Measurements from ENCODE around the gene C6orf58.

C6orf58 gene

GRCh38 chr6:127576874-127577273 is at the start of gene C6orf58:
Gene C6orf58 (plus strand): TSS chr6:127577174. CDS start chr6:127577186, 12 bp downstream.
- no peak for DNase-seq

- DNase-seq: no peak
Observed at GRCh38 chr6:127533011-127533410, 44.0 kb upstream of the C6orf58 start.

DNA sequence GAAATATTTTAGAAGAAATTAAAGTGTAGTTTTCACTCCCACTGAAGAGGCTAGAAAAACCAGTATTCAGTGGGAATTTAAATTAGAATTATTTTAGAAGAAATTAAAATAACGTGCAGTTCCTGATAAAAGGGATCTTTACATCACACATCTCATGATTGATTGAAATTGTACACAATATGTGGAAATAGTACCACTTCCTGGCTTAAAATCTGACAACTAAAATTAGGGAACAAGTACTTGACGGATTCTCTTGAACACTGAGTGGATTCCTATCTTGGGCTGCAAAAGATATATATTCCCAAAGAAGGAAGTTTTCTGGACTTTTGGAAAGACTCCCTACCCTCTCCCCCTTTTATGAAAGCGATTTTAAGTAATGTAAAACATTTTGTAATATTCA is 43.2 kb upstream of the C6orf58 start:
- no peak for DNase-seq

GRCh38 chr6:127538750-127539264 is 38.2 kb upstream of the C6orf58 start:
- no peak for DNase-seq

DNA sequence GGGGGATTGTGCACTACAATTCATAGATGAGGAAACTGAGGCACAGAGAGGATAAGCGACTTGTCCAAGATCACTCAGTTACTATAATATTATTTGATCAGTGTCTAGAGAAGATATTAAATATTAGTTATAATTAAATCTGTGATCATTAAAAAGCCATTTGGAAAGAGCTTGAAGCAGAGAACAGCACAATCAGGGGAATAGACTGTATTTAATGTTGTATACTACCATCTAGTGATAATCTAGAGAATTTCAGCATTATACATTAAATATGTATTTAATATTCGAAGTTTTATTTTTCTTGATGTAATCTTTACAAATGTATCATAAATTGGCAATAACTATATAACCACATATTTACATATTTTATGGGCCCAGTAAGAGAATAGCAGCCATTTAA is 37.7 kb upstream of the C6orf58 start:
- no peak for DNase-seq

GRCh38 chr6:127547215-127547614 is 29.8 kb upstream of the C6orf58 start:
- no peak for DNase-seq

DNA sequence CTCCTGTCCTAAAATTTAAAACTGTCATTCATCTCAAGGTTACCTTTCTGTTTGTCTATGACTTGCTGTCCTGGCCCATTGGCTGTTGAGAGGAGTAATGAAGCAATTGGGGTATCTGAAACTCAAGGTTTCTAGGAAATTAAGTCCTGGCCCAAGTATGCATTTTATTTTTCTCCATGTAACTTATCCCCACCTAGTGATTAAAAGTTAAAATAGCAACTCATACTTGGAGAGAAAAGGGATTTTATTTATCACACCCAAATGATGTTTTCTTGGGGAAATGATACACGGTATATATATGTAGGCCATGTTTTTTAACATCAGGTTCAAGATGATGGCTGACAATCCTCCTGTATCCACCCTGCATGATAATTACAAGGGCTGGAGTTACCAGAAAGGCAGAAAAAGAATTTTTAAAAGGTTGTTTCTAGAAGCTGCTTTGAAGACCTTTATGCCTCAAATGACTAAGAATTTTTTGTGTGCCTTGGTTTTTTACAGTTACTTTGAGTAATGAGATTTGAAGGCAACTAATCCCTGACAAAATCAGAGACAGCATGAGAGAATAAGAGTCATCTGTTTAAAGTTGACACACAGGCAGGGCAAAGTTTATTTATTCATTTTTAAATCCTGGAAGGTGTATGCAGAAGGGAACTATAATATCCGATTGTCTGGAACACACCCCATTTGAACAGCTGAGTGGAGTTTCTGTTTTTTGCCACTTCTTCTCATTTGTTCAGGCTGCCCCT is 28.9 kb upstream of the C6orf58 start:
- DNase-seq: no peak

- no peak for DNase-seq
Observed at GRCh38 chr6:127550403-127550802, 26.6 kb upstream of the C6orf58 start.

DNA sequence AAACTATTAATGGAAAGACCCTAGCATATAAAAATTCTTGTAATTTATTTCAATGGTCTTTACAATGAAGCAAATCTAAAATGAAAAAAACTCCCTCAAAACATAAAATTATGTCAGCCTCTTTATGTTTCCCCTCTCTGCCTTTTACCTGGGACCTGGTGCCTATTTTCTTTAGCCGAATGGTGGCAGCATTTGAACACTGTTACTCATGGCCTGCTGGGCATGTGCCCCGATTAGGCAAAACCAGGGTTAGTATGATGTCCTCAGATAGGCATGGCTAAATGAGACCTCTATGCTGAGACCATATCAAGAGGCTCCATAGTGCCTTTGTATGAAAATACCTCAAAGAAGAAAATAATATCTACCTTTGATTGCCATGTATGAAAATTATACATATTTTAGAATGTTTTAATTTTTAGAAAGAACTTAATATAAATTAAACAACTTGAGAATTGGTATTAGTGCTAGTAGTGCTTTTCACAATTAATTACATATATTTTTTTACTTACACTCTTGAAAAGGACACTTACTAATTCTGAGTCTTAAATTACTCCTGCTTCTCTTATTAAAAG is 22.5 kb upstream of the C6orf58 start:
- no peak for DNase-seq

- no peak for DNase-seq
Observed at GRCh38 chr6:127561660-127562059, 15.3 kb upstream of the C6orf58 start.

DNA sequence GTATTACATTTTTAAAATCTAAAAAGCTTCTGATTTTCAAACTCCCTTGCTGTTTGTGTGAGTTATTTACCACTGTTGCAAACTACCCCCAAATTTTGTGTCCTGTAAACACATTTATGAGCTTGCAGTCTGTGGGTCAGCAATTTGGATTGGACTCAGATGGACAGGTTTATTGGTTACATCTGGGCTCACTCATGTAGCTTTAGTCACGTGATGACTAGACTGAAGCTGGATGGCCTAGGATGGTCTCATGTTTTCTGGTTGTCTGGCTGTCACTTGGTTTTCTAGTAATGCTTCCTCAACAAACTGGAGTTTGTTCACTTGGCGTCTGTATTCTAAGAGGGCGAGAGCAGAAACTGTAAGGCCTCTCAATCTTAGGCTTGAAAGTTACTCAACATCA is 12.2 kb upstream of the C6orf58 start:
- DNase-seq: no peak

- no peak for DNase-seq
Observed at GRCh38 chr6:127566119-127566518, 10.9 kb upstream of the C6orf58 start.

DNA sequence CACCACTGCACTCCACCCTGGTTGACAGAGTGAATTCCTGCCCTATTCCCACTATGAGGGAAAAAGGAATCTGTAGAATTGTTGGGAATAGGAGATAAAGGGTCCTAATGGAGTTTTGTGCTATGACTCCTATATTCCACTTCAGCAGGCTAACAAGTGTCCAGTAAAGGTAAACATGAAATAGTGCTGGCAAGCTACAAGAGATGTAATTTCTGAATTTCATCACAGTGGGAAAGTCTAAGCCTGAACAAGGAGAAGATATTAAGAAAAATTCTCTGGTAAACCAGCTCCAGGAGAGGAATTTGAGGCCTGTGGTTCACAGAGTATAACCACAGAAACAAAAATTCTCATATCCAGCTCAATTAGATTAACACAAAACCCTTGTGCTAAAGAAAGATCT is 10.3 kb upstream of the C6orf58 start:
- DNase-seq: no peak

- DNase-seq: no peak
Observed at GRCh38 chr6:127567476-127567875, 9.5 kb upstream of the C6orf58 start.

DNA sequence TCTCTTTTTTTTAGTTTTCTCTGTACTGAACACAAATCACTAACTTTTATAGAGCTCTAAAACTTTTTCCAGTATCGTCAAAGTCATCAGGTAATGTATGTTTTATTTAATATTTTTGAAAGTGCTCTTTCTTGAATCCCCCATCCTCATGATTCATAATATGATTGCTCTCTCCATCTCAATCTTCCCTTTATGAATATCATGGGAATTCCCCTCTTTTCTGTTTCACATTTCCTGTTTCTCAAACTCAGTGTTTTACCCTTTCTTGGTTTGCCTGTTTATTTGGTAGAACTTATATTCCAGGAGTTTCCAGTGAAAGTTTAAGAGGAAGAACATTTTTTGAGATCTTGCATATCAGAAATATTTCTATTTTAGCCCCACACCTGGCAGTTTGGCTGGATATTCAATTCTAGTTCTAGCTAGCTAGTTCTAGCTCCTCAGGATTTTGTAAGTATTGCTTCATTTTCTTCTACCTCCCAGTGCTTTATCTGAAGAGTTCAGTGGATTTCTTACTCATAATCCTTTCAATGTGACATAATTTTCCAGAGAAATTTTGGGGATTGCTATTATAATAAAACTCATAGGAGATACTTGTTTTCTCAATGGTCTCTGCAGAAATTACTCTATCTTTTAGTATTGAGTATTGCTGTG is 6.1 kb upstream of the C6orf58 start:
- DNase-seq: no peak

DNA sequence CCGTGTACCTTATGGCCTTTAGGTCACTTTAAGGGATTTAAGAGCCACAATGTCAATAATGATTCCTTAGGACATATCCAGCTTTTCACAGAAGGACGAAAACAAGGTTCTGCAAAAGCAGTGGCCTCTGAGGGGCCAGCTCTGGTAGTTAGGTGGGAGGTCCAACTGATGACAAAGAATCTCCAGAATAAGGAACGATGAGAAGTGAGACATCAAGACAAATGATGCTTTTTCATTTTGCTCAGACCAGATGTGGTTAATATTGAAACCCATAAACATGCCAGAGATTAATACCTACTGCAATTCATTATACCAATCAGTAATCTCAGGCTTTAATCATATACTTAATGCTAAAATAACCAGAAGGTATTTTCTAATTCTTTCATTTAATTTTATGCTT is 1.9 kb downstream of the C6orf58 start:
- DNase-seq: no peak

DNA sequence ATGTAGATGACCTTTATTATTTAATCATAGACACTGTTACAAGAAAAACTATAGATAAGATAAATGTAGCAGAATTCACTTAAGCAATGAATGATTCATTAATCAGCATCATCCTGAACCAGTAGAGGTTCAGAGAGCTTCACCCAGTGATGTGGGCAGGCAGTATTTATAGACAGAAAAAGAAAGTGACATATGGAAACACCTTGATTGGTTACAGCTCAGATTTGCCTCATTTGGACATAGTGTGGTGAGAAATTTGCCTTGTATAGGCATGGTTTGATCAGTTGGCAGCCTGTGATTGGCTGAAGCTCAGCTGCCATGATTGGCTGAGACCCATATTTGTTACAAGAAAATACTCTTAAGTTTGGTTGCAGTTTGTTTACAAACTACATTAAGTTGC is 4.6 kb downstream of the C6orf58 start:
- DNase-seq: no peak

- no peak for DNase-seq
Observed at GRCh38 chr6:127582777-127583462, 5.9 kb downstream of the C6orf58 start.

DNA sequence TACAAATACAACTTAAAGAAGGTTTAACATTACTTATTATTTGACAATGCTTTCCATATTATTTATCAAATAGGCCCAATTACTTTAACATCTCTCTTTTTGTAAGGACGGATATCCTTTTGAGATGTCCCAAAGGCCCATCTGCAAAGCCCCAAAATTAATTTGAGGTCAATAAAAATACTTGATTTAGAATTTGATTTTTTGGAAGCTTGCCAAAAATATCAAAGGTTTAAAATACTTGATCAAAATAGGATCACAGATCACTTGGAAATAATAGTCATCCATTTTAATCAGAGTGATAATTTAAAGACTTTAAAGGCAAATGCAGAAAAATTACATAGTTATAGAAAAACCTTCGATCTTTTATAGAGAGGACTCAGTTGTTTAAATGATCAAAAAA is 8.1 kb downstream of the C6orf58 start:
- no peak for DNase-seq

- DNase-seq: no peak
Observed at GRCh38 chr6:127586372-127586771, 9.4 kb downstream of the C6orf58 start.

DNA sequence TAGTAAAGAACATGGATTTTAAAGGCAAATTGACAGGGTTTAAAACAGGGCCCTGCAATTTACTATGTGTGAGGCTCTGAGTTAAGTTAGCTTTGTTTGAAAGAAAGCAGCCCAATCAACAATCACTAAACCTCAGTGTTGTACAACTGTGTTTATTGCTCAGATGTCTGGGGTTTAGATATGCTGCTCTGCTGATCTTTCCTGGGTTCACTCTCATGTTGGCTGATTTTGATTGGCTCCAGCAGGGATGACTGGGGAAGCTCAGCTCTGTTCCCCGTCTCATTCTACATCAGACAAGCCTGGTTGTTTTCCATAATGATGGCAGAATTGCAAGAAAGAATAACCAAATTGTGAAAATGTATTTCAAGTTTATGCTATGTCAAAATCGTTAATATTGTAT is 10.9 kb downstream of the C6orf58 start:
- no peak for DNase-seq

GRCh38 chr6:127589135-127589534 is 12.2 kb downstream of the C6orf58 start:
- DNase-seq: no peak

GRCh38 chr6:127590344-127590743 is 13.4 kb downstream of the C6orf58 start:
- DNase-seq: no peak

GRCh38 chr6:127592964-127593363 is 16.0 kb downstream of the C6orf58 start:
- no peak for DNase-seq

Data from NCI-H2029 treated with DMSO at 0.1 percent for 48 hours (cell line).